Limb (tissue), 2 donors: ENCODE measurements around the gene SLC22A23.
"Not testable (repeated sequence)": the region's sequence is repeated elsewhere in the genome, so short reads cannot be mapped to it uniquely, and the experiment has no call there.

Experiments used
- DNase-seq, 2 donors: peaks; one replicate each; pipeline ENCODE4 v3.0.0-alpha.2; 2016; ENCODE audit errors: extremely low spot score in 2 of 2

SLC22A23 gene

DNA sequence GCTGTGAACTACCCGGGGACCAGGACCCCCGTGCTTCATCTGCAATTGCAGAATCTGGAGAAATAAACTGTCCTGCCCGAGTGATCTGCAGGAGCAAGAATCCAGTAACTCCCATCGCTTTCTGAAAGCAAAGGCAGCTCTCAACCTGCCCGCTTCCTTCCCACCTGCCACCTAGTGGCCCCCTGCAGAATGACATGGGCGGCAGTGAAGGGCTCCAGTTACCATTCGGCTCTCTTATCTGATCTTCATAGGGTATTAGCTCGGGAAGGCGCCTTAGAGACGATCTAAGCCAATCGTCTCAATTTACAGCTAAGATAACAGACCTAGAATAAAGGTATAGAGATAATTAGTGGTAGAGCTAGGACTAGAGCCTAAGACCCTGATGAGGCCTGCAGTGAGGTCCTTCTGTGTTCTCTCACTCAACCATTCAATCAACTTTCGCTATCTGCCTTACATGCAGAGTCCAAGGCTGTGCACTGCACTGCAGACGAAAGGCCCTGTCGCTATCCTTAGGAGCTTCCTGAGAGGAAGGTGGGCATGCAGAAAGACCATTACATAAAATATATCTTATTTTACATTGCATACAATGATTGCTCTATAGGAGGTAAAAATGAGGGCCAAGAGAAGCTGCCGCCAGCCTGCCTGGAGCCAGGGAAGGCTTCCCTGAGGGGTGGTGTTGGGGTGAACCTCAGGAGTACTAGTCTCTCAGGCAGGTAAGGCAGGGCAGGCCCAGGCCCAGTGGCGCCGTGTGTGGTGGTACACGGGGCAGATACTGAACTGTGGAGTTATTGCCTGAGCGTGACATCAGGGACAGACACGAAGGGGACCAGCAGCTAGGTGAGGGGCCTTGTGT is 205.2 kb downstream of the SLC22A23 start:
- peak; percentile 83 to 89 for DNase-seq

DNA sequence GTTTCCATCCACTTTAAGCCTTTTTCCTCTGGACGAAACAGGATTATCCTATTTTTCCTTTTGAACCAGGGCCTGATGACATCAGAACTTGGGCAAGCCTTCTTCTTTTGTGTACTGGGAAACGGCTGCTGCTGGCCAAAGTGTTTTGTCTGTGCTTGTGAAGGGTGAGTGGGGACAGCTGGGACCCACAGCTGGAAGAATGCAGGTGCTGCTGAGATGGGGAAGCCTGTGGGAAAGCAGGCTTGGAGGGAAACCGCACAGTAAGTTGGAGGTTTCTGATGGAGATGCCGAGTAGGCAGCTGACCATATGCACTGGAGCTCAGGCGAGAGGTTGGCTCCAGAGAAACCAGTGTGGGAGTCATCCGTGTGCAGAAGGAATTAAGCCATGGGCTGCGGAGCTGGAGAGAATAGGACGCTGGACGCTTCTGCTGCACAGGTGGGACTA is 206.6 kb downstream of the SLC22A23 start:
- DNase-seq = peak in 1 of 2 donors; percentile 54

DNA sequence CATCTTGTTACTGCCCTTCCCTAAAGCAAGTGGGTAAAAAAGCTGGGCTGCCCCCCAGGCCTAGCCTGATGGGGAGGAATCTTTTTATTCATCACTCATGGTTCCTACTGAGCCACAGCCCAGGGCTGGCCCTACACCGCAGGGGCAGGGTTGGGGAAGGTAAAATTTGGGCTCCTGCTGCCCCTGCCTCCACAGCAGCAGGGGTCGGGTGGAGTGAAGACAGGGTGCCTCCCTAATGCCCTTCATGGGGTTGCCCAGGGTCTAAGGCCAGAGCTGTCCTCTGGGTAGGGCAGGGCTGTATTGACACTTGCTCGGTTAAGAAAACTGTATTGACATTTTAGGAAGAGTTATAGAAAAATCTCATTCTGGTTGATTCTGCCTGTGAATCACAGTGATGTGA is 207.0 kb downstream of the SLC22A23 start:
- DNase-seq = no peak

DNA sequence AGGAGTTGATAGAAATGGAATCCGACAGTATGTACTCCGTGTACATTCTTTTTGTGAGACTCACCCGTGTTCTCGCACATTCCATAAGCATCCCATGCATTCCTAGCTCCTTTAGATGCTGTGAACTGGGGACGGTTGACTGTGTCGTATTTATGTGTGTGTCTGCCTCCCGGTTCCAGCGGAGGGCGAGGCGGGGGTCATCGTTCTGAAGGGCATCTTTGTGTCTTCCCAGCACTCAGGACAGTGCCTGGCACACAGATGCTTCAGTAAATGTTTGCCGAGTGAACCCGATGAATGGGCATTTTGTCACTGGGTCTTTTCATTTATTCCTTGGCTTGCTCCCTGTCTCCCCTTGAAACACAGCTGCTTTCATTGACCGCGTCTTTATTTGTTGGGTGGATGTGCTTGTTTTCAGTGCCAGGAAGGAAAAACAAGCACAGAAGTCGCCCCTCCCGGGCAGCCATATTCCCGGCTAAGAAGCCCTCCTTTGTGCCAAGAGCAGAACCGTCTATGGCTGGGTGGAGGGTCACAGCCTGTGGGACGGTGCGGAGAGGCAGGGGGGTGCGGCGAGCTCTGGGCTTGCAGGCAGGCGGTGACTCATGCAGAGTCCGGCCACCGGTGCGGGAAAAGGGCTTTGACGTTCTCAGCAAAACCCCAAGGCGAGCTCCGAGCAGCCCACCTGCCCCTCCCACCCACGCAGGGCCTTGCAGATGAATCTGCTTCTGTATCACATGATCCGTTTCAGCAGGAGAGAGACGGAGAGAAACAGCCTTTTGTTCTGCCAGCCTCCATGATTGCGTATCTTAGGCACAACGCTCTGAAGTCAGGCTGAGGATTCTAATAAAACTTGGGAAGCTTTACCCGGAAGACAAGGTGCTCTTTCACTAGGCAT is 209.3 kb downstream of the SLC22A23 start:
- peak; percentile 48 to 88 for DNase-seq

DNA sequence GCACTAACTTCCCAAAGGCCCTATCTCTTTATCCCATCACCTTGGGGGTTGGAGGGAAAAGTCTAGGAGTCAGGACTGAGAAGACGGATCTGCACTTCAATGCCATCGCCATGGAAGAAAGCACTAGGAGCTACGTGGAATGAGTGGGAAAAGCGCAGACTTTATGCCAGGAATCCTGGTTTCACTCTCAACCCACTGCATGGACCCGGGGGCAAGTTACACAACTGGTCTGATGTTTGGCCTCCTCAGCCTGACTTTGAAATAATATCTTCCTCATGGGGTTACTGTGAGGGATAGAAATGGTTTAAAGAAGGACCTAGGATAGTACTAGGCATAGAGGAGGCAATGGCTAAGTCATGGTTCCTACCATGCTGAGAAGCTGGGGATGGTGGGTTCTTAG is 211.6 kb downstream of the SLC22A23 start:
- DNase-seq = no peak

DNA sequence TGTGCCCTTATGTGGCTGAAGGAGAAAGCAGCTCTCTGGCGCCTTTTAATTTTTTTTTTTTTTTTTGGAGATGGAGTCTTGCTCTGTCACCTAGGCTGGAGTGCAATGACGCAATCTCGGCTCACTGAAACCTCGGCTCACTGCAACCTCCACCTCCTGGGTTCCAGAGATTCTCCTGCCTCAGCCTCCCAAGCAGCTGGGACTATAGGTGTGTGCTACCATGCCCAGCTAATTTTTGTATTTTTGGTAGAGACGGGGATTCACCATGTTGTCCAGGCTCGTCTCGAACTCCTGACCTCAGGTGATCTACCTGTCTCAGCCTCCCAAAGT is 212.1 kb downstream of the SLC22A23 start:
- DNase-seq = not testable (repeated sequence)

DNA sequence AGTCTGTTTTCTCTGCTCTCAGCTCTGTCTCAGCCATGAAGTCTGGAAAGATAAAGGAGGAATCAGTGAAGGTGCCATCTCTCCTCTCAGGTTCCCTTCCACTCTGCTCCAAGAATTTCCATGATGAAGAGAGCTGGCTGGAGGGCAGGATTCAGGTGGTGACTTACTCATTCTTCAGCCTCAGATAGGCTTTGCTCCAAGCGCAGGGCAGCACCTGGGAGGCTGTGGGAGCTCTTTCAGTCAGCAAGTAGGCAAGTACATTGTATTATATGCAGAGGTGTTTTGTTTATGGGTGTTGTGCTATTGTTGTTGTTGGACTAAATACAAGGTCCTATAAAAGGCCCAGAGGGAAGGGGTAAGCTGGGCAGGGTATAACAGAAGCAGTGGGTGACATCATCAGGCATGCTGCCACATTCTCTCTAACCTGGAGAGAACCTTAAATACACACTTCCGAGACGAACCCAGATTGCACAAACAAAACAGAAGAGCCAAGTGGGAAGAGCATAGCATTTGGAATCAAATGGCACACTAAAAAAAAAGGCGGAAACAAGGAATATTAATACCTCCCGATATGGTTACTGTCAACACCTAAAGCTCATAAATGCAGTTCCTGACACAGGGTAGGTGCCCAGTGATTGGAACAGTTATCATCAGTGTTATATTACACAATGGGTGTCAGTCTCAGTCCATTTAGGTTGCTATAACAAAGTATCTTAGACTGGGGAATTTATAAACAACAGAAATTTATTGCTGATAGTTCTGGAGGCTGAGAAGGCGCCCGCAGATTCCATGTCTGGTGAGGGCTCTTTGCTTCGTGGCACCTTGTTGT is 212.6 kb downstream of the SLC22A23 start:
- no peak for DNase-seq

DNA sequence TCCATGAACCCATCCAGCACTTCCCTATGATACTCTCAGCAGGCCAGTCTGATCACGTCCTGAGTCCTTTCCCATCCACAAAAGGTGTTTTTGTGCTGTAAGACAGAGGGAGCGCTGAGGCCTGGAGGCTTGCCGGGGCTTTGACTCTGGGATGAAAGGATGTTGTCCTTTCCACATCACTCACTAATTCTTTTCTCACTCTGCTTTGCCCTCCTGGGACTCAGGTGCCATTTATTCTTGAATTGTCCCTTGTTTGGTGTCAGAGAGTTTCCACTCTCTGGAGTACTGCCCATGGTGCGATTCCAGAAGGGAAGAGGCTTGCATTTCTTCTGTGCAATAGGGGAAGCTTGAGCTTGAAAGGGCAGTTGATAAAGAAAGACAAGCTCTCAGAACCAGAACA is 214.1 kb downstream of the SLC22A23 start:
- DNase-seq = no peak

DNA sequence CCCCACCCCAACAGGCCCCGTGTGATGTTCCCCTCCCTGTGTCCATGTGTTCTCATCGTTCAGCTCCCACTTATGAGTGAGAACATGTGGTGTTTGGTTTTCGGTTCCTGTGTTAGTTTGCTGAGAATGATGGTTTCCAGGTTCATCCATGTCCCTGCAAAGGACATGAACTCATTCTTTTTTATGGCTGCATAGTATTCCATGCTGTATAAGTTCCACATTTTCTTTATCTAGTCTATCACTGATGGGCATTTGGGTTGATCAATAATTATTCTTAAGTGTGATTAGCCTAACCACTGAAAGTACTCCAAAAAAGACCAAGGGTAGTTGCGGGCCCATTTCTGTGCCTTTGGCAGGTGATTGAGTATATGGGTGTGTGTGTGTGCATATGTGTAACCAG is 215.1 kb downstream of the SLC22A23 start:
- not testable (repeated sequence) for DNase-seq

DNA sequence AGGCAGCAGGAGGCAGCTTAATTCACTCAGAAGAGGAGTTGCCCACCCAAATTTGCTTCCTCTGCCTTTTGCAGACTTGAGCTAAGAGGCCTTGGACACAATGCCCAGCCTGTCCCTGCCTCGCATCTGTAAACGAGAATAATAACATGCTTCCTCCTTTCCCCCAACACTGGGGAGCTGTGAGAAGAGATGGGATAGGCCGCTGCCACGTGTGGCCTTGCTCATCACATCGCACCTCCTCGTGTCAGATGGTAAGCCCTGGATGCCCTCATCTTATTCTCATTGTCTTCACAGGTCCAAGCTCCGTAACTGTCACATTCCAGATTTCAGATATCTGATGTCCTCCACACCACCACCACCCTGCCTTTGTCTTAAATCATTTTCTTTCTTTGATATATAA is 216.3 kb downstream of the SLC22A23 start:
- no peak for DNase-seq

DNA sequence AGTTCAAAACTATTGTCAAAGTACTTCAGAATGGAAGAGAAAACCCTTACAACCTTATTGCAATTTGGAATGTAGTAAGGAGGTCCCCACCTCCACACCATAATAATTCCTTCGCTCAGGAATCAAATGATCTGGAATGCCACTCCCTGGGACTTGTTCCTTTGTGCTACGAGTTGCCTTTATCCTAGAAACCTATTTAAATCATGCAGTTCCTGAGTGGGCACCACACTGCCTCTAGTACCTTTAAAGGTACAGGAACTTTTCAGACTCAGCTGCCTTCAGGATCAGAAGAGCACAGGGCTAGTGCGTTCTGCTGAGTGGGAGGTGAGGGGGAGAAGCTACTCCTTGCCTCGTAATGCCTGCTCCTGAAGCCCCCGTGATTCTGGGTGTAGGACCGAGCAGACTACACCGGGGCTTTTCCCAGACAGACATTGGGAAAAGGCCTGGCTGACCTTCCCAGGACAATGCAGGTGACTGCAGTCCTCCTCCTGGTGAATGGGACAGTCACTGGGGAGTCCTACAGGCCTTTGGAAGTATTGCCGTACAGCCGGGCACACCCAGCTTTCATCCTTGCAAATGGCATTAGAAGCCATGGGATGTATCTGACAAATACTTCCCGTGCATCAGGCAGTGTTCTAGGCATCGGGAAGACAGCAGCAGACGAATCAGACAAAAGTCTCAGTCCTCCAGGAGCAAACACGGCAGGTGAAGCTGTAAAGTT is 217.6 kb downstream of the SLC22A23 start:
- DNase-seq = no peak

DNA sequence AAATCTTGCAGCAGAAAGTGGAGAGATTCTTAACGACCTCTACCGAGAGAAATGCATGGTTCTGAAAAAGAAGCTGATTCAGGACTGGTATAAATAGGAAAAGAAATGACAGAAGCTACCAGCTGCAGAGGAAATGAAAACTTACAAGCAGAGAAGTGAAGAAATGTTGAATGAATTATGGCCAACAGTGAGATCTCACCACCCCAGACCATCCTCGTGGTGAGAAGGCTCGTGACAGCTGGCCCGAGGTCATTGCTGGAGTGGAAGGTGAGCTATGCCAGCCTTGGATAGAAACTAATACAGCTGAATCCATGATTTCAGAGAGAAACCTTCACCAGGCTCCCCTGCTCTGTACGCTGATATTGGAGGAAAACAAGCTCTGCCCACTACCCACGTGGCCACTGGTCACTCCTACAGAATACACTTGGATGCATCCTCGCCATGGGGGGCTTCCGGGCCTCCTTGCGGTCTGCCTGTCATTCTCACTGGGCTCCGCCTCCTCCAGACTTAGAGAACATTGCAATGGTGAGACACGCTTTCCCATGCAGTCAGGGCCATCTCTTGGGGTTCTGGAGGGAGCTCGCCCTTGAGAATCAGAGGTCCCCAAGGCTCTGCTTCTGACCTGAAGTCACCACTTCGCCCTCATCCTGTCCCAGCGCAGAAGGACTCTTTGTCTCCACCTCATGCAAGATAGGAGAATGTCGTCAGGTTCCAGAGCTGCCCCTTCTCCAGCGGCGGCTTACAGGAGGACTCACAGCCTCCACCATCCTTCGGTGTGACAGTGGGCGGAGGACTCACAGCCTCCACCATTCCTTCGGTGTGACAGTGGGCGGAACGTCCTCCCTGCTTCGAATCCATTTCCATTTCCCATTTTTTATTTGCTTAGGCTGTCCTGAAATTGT is 218.8 kb downstream of the SLC22A23 start:
- DNase-seq = peak in 1 of 2 donors; percentile 5

DNA sequence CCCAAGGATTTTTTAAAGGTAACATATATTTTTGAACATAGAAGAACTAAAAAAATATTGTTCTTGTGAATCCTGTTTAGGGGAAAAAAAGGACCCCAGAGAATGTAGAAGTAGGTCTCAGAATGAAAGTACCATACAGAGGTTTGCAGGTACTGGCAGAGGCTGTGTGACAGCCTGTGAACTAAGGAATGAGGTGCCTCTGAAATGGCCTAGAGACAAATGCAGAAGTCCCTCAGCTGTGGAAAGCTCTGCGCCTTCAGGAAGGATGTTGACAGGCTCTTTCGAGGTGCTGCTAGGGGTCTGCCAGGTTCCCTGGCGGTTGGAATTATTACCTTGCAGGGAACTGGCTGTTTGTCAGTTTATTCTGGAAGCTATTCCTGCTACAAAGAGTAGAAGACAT is 220.8 kb downstream of the SLC22A23 start:
- DNase-seq = no peak

DNA sequence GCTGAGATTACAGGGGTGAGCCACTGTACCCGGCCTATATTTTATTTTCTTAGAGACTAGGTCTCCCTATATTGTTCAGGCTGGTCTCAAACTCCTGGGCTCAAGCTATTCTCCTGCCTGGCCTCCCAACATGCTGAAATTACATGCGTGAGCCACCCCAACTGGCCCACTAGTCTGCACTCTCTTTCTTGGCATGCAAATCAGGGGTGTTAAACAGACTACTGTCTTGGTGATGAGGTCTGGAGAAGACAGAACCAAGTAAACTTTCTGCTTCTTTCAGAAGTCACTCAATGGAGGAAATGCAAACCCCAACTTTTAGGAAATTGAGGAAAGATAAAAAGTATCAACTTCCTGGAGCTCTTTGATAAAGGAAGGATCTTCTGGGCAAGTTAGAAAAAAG is 221.4 kb downstream of the SLC22A23 start:
- no peak for DNase-seq

DNA sequence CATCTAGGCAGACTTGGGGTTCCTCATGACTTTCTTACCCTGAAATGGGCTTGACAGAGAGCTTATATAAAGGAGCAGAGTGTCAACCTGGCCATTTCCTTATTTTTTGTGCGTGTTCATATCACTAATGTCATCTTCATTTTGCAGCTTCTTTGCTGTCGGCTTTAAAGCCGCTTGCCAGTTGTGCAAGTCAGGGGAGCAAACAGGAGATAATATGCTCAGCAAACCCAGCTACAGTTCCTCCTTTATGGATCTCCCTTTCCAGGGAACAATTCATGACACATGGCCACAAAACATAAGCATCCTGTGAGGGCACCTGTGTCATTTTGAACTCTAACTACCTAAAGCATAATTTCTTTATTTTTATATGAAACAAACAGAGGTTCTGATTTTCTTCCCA is 222.9 kb downstream of the SLC22A23 start:
- no peak for DNase-seq

DNA sequence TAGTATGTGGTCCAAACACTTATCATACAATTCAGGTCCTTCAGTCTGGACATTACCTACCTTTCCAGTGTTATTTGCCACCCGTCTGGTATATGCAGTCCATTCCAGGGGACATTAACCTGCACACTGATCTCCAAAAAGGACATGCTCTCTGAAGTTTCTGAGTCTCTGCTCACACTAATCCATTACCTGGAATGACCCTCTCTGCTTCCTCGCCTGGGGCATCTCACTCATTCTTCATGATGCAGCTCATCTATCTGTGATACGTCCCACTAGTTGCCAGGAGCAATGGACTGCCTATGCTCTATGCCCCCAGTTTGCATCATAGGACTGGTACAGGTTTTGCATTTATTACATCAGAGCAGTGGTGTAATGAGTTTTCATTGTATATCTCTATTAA is 223.5 kb downstream of the SLC22A23 start:
- DNase-seq = no peak

DNA sequence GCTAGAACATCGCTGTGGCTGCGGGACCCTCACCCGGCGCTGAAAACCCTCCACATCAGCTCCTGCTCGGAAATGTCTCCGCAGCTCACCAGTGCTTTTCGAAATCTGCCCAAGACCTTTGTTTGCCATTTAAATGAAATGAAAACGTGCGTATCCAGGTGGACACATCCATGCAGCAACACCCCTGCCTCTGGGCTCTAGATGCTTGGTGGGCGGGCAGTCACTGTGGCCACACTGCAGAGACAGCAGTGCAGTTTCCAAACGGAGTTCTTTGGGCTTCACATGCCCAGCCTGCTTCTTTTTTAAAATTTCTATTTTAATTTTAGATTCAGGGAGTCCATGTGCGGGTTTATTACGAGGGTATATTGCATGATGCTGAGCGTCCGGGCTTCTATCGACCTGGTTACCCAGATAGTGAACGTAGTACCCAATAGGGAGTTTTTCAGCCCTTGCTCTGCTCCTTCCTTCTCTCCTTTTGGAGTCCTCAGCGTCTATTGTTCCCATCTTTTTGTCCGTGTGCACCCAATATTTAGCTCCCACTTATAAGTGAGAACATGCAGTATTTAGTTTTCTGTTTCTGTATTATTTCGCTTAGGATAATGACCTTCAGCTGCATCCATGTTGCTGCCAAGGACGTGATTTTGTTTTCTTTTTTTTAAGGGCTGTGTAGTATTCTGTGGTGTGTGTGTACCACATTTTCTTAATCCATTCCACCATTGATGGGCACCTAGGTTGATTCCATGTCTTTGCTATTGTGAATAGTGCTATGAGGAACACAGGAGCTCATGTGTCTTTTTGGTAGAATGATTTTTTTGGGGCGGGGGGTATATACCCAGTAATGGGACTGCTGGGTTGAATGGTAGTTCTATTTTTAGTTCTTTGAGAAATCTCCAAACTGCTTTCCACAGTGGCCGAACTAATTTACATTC is 224.6 kb downstream of the SLC22A23 start:
- no peak for DNase-seq

DNA sequence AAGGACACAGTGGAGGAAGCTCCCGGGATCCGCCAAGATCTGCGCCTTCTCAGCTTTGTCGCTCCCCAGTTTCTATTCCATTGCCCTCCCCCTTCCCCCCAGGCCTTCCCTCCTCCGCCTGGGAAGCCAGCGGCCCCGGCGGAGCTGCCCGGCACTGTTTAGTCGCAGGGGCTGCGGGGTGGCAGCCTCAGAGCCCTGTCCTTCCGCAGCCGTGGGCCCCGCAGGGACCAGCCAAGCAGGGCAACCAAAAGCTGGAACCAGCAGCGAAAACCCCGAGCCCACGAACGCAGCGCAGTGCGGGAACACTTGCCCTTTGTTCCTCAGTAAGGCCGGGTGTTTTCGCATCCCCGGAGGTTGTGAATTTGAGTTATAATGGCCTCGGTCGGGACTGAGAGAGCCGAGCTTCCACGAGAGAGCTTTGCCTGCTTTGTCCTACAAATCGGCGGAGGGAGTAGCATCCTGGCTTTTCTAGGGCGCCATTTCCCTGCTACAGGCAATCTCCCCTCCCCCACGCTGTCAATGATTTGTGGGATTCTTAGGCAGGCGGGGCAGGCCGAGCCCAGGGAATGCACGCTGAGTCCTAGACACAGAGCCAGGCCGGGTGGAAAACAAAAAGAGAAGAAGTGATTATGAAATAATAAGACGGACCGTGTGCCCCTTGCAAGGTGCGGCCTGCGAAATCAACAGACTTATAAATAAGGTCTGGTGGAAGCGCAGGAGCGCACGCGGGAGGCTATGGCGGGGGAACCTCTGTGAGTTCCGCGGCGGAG is 225.4 kb downstream of the SLC22A23 start:
- peak; percentile 80 to 92 for DNase-seq
